Neural cell (in vitro differentiated cells): ENCODE data around the gene ADH6. TPM values are rescaled to one million over a fixed set of nuclear protein-coding genes. Genes with fewer than 3 reads are reported as not detected.

Source experiments
- H2AFZ ChIP-seq: fragments of 200-600, 300-800 bp; sonication (generic), shearing (Covaris generic); 2 replicates; pipeline ENCODE4 v1.6.0; 2014; ENCODE audit warnings: low read depth, mild to moderate bottlenecking, antibody characterized with exemption, low read length, moderate library complexity
- H3F3A ChIP-seq: fragments of 200-600 bp; shearing (Covaris generic); 2 replicates; pipeline ENCODE4 v1.6.1; 2016; ENCODE audit warnings: mild to moderate bottlenecking, moderate library complexity, mixed read lengths, antibody characterized with exemption, low read length; ENCODE audit not compliant: insufficient read depth, poor library complexity, severe bottlenecking
- H3K27ac ChIP-seq: fragments of 200-600, 300-800 bp; sonication (generic), shearing (Covaris generic); 2 replicates; pipeline ENCODE4 v1.5.1; 2014; ENCODE audit warnings: mild to moderate bottlenecking, low read length, moderate library complexity
- H3K27me3 ChIP-seq: fragments of 300-800, 200-600 bp; sonication (generic), shearing (Covaris generic); 2 replicates; pipeline ENCODE4 v1.6.0; 2014; ENCODE audit warnings: mild to moderate bottlenecking, low read depth, low read length, moderate library complexity; ENCODE audit not compliant: insufficient read depth
- H3K36me3 ChIP-seq: fragments of 300-800, 200-600 bp; sonication (generic), shearing (Covaris generic); 2 replicates; pipeline ENCODE4 v1.5.1; 2014; ENCODE audit warnings: mild to moderate bottlenecking, antibody characterized with exemption, low read length, moderate library complexity; ENCODE audit not compliant: insufficient read depth
- H3K4me2 ChIP-seq: fragments of 300-800, 200-600 bp; sonication (generic), shearing (Covaris generic); 2 replicates; pipeline ENCODE4 v1.6.0; 2014; ENCODE audit warnings: mild to moderate bottlenecking, low read length
- H3K4me3 ChIP-seq: fragments of 300-800, 200-600 bp; sonication (generic), shearing (Covaris generic); 2 replicates; pipeline ENCODE4 v1.5.1; 2014; ENCODE audit warnings: mild to moderate bottlenecking, low read length, moderate library complexity
- H3K79me2 ChIP-seq: fragments of 200-600 bp; shearing (Covaris generic); replicated peaks from 2 replicates; pipeline ENCODE4 v1.6.0; 2014; ENCODE audit warnings: mild to moderate bottlenecking, low read length, moderate library complexity; ENCODE audit not compliant: insufficient read depth
- H3K9ac ChIP-seq: fragments of 300-800, 200-600 bp; sonication (generic), shearing (Covaris generic); 2 replicates; pipeline ENCODE4 v1.6.1; 2016; ENCODE audit warnings: mild to moderate bottlenecking, low read length, mixed read lengths
- H3K9me2 ChIP-seq: fragments of 200-600 bp; shearing (Covaris generic); 2 replicates; pipeline ENCODE4 v1.6.1; 2016; ENCODE audit warnings: mild to moderate bottlenecking, low read length, mixed read lengths; ENCODE audit not compliant: insufficient read depth
- H3K9me3 ChIP-seq: fragments of 200-600, 300-800 bp; sonication (generic), shearing (Covaris generic); 2 replicates; pipeline ENCODE4 v1.6.1; 2016; ENCODE audit warnings: mild to moderate bottlenecking, mixed run types, low read length, moderate library complexity, mixed read lengths
- H4K20me1 ChIP-seq: fragments of 200-600 bp; shearing (Covaris generic); 2 replicates; pipeline ENCODE4 v1.6.1; 2016; ENCODE audit warnings: mild to moderate bottlenecking, mixed run types; ENCODE audit not compliant: insufficient read depth
- EP300 ChIP-seq: fragments of 450-650 bp; conservative IDR thresholded peaks from 2 replicates; pipeline ENCODE4 v1.6.1; 2014; ENCODE audit warnings: antibody characterized with exemption, mild to moderate bottlenecking, moderate library complexity; ENCODE audit not compliant: poor library complexity, severe bottlenecking
- EZH2 ChIP-seq: fragments of 200-600, 300-800 bp; shearing (Covaris generic), sonication (generic); IDR thresholded peaks from 2 replicates; pipeline ENCODE4 v1.6.1; 2014; ENCODE audit warnings: antibody characterized with exemption, low read length, borderline replicate concordance, mild to moderate bottlenecking; ENCODE audit not compliant: insufficient read depth, poor library complexity, severe bottlenecking
- MXI1 ChIP-seq: fragments of 450-650 bp; conservative IDR thresholded peaks from 2 replicates; pipeline ENCODE4 v1.6.1; 2014; ENCODE audit warnings: antibody characterized with exemption, mild to moderate bottlenecking; ENCODE audit not compliant: poor library complexity, severe bottlenecking
- POLR2AphosphoS5 ChIP-seq: IDR thresholded peaks from 2 replicates; pipeline ENCODE4 v1.6.1; 2012
- RAD21 ChIP-seq: fragments of 450-650 bp; conservative IDR thresholded peaks from 2 replicates; pipeline ENCODE4 v1.6.1; 2014; ENCODE audit warnings: antibody characterized with exemption, mild to moderate bottlenecking, moderate library complexity
- SMC3 ChIP-seq: fragments of 450-650 bp; conservative IDR thresholded peaks from 2 replicates; pipeline ENCODE4 v1.6.1; 2014; ENCODE audit warnings: antibody characterized with exemption, mild to moderate bottlenecking, moderate library complexity; ENCODE audit not compliant: poor library complexity
- TAF1 ChIP-seq: IDR thresholded peaks from 2 replicates; pipeline ENCODE4 v1.6.1; 2012; ENCODE audit warnings: low read depth
- polyA plus RNA-seq: library from polyadenylated mRNA; depleted of rRNA; stranded (reverse); fragments of >200 nt; gene quantifications from 2 replicates; pipeline ENCODE4 v1.2.3, GENCODE V29; 2014
- TF ChIP-seq, protein P1 (sequence below): fragments of 450-650 bp; IDR thresholded peaks from 2 replicates; pipeline ENCODE4 v1.5.1; 2014; ENCODE audit warnings: antibody characterized with exemption, mild to moderate bottlenecking, moderate library complexity; ENCODE audit not compliant: poor library complexity, severe bottlenecking
- TF ChIP-seq, protein P2 (sequence below): IDR thresholded peaks from 2 replicates; pipeline ENCODE4 v1.6.1; 2012; ENCODE audit warnings: borderline replicate concordance

Gene ADH6
- polyA plus RNA-seq, 1 donor from 2014 or later, result not detected

DNA sequence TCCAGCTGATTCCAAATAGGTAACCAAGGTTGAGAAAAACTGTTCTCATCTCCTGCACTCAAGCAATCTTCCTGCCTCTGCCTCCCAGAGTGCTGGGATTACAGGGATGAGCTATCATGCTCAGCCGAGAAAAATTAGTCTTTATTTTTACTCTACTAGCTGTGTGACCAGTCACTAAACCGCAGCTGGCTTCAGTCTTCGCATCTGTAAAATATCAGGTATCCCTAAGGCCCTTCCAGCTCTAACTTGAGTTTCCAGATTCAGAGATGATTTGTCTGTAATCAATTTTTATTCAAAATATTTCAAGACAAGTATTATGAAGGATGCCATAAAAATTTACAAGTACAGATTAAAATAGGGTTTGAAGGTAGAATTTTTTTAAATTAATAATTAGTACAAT, 3.5 kb downstream of the ADH6 start:
- Histone ChIP-seq H4K20me1 (no peaks in the 10 kb centered on the region), H3K4me2 (no peak overlapping the region), H2AFZ (no peak overlapping the region), H3K4me3 (no peak overlapping the region), H3K27ac (no peak overlapping the region), H3K9me3 (no peaks in the 10 kb centered on the region), H3K79me2 (no peaks in the 10 kb centered on the region), H3F3A (no peaks in the 10 kb centered on the region), H3K36me3 (no peaks in the 10 kb centered on the region), H3K9me2 (no peaks in the 10 kb centered on the region), H3K27me3 (no peaks in the 10 kb centered on the region), H3K9ac (no peak overlapping the region)
- TF ChIP-seq MXI1 (no peak), EP300 (no peak), EZH2 (no peak), SMC3 (no peak), RAD21 (no peak), POLR2AphosphoS5 (no peak), TAF1 (no peak)
- TF ChIP-seq, protein P1, sequence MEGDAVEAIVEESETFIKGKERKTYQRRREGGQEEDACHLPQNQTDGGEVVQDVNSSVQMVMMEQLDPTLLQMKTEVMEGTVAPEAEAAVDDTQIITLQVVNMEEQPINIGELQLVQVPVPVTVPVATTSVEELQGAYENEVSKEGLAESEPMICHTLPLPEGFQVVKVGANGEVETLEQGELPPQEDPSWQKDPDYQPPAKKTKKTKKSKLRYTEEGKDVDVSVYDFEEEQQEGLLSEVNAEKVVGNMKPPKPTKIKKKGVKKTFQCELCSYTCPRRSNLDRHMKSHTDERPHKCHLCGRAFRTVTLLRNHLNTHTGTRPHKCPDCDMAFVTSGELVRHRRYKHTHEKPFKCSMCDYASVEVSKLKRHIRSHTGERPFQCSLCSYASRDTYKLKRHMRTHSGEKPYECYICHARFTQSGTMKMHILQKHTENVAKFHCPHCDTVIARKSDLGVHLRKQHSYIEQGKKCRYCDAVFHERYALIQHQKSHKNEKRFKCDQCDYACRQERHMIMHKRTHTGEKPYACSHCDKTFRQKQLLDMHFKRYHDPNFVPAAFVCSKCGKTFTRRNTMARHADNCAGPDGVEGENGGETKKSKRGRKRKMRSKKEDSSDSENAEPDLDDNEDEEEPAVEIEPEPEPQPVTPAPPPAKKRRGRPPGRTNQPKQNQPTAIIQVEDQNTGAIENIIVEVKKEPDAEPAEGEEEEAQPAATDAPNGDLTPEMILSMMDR, result no peak
- TF ChIP-seq, protein P2, sequence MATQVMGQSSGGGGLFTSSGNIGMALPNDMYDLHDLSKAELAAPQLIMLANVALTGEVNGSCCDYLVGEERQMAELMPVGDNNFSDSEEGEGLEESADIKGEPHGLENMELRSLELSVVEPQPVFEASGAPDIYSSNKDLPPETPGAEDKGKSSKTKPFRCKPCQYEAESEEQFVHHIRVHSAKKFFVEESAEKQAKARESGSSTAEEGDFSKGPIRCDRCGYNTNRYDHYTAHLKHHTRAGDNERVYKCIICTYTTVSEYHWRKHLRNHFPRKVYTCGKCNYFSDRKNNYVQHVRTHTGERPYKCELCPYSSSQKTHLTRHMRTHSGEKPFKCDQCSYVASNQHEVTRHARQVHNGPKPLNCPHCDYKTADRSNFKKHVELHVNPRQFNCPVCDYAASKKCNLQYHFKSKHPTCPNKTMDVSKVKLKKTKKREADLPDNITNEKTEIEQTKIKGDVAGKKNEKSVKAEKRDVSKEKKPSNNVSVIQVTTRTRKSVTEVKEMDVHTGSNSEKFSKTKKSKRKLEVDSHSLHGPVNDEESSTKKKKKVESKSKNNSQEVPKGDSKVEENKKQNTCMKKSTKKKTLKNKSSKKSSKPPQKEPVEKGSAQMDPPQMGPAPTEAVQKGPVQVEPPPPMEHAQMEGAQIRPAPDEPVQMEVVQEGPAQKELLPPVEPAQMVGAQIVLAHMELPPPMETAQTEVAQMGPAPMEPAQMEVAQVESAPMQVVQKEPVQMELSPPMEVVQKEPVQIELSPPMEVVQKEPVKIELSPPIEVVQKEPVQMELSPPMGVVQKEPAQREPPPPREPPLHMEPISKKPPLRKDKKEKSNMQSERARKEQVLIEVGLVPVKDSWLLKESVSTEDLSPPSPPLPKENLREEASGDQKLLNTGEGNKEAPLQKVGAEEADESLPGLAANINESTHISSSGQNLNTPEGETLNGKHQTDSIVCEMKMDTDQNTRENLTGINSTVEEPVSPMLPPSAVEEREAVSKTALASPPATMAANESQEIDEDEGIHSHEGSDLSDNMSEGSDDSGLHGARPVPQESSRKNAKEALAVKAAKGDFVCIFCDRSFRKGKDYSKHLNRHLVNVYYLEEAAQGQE, result no peak

DNA sequence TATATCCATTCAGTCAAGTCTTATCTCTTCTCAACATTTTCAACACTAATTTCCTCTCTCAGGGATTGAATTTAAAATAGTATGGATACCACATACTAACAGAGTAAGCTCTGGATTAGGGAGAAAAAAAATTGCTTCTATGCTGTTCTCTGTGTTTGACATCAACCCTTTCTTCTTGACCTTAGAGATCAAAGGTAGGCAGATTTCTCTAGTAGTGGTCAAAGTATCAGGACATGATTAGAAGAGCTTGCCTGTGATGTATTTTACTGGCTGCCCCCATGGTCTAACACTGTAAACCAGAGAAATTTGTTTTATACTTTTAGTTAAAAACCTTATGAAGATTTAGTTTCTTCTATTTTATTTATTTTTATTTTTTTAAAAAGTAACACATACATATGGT, 8.3 kb downstream of the ADH6 start:
- Histone ChIP-seq H3K4me3 (no peak overlapping the region), H3K27me3 (no peaks in the 10 kb centered on the region)
- TF ChIP-seq MXI1, result no peak
- TF ChIP-seq EZH2, result no peak
- no peak for TF ChIP-seq POLR2AphosphoS5
- TF ChIP-seq RAD21, result no peak
- TF ChIP-seq, protein P1, result no peak
- TF ChIP-seq TAF1, result no peak
- no peak for TF ChIP-seq SMC3
- TF ChIP-seq, protein P2, result no peak
- no peak for TF ChIP-seq EP300

More for the DNA sequence above, 8.3 kb downstream of the ADH6 start:
- no peaks in the 10 kb centered on the region for H4K20me1 ChIP-seq
- H3K79me2 ChIP-seq, result no peaks in the 10 kb centered on the region
- no peak overlapping the region for H3K4me2 ChIP-seq
- no peak overlapping the region for H3K27ac ChIP-seq
- H3K9me2 ChIP-seq, result no peaks in the 10 kb centered on the region
- H3K9ac ChIP-seq, result no peak overlapping the region
- no peaks in the 10 kb centered on the region for H3K36me3 ChIP-seq
- no peaks in the 10 kb centered on the region for H3K9me3 ChIP-seq
- H2AFZ ChIP-seq, result no peak overlapping the region
- H3F3A ChIP-seq, result no peaks in the 10 kb centered on the region
